Erythroblast (primary cell): ENCODE measurements around the gene HDAC4.

Source experiments
- GATA1 ChIP-seq: IDR thresholded peaks from 2 replicates; pipeline ENCODE4 v1.6.1; 2011; ENCODE audit warnings: low read depth, mild to moderate bottlenecking, control low read depth, low read length, moderate library complexity
- POLR2A ChIP-seq: IDR thresholded peaks from 2 replicates; pipeline ENCODE4 v1.6.1; 2011; ENCODE audit warnings: mild to moderate bottlenecking, low read length

GRCh38 chr2:239163688-239164334 is 237.0 kb downstream of the HDAC4 start:
- TF ChIP-seq POLR2A (no peak), GATA1 (no peak)
